Measurements from ENCODE around the gene PER2.
"Not testable (repeated sequence)": the region's sequence is repeated elsewhere in the genome, so short reads cannot be mapped to it uniquely, and the experiment has no call there.

Gene PER2, protein sequence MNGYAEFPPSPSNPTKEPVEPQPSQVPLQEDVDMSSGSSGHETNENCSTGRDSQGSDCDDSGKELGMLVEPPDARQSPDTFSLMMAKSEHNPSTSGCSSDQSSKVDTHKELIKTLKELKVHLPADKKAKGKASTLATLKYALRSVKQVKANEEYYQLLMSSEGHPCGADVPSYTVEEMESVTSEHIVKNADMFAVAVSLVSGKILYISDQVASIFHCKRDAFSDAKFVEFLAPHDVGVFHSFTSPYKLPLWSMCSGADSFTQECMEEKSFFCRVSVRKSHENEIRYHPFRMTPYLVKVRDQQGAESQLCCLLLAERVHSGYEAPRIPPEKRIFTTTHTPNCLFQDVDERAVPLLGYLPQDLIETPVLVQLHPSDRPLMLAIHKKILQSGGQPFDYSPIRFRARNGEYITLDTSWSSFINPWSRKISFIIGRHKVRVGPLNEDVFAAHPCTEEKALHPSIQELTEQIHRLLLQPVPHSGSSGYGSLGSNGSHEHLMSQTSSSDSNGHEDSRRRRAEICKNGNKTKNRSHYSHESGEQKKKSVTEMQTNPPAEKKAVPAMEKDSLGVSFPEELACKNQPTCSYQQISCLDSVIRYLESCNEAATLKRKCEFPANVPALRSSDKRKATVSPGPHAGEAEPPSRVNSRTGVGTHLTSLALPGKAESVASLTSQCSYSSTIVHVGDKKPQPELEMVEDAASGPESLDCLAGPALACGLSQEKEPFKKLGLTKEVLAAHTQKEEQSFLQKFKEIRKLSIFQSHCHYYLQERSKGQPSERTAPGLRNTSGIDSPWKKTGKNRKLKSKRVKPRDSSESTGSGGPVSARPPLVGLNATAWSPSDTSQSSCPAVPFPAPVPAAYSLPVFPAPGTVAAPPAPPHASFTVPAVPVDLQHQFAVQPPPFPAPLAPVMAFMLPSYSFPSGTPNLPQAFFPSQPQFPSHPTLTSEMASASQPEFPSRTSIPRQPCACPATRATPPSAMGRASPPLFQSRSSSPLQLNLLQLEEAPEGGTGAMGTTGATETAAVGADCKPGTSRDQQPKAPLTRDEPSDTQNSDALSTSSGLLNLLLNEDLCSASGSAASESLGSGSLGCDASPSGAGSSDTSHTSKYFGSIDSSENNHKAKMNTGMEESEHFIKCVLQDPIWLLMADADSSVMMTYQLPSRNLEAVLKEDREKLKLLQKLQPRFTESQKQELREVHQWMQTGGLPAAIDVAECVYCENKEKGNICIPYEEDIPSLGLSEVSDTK (N-terminal part only)

DNA sequence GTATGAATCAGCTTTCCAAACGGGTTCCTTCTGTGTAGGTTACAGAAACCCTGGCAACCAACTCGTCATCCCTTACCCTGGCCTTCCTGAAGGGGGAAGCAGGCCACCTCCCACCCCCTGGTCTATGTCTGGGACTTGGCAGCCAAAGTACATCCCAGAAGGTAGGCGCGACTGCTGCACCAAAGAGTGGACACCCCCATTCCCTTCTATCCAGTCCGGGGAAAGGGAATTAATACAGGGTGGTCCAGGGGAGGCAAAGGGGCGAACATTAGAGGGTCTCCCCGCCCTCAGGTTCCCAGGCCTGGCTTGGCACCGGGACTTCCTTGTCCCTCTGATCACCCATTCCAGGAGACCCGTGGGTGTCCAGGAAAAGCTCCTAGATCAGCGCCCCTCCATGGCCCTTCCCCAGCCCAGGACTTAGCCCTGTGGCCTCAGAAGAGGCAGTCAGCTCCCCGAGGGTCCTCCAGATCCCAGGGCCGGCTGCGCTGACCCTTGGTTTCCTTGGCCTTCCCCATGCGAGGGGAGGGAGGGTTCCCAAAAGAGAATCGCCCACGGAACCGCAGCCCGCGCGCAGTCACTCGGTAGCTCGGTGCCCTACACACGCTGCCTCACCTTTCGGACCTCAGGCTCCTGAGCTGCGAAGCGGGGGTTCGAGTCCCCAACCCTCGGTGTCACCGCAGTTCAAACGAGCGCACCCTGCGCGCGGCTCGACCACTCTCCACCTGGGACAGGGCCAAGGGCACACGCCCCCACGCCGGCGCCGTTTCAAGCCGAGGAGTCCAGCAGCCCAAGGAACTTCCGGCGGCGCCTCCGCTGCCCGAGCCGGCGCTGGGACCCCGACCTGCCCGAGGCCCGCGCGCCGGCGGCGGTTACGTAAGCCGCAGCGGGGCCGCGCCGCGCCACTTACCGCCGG lies at the start of gene PER2:
TSS of gene PER2 (minus strand) at position 874 of the 913 bp plus-strand sequence. CDS start 10,674 bp downstream, outside the sequence.
- peak; percentile 32 to 47 for DNase-seq

DNA sequence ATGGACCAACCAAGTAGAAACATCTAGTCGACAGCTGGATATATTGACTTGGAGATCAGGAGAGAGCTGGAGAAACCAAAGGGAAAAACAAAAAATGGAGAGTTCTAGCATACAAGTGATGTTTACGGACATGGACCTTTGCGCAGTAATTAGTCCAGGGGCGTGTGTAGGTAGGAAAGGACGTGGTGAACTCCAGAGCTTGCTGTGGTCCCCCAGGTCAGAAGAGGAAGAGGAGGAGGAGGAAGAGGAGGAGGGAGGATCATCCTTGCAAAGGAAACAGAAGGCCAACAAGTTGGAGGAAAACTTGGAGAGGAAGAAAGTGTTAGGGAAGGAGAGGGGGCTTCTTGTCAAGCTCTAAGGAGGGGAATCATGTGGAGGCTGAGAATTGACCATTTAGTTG lies 49.4 kb upstream of the PER2 start:
- no peak for DNase-seq

GRCh38 chr2:238336793-238337444 lies 48.5 kb upstream of the PER2 start:
- DNase-seq = no peak

DNA sequence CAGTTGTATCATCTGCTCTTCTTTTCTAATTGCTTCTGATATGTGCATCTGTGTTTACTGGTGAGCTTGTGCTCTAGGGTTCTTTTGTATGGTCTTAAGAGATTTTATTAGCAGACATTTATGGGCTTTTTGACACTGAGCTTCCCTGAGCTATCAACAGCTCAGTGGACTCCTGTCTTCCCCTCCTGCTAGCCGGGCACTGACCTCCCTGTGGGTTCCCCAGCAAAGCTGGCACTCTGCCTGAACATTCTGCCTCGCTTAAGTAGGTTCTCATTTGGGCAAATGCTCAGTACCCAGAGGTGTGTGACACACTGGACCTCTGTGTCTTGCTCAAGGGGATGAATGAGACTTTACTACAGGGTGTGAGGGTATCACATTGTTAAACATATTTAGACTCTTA lies 47.7 kb upstream of the PER2 start:
- no peak for DNase-seq

DNA sequence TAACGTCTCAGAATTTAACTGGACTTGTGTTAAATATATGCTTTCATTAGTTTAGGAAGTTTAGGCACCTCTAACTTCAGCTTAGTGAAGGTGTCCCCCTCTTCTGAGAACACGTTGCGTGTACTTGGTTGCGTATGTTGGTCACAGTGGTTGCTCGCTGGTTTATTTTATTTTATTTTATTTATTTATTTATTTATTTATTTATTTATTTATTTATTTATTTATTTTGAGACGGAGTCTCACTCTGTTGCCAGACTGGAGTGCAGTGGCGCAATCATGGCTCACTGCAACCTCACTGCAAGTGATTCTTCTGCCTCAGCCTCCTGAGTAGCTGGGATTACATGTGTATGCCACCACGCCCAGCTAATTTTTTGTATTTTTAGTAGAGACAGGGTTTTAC lies 47.2 kb upstream of the PER2 start:
- DNase-seq = not testable (repeated sequence)

- no peak for DNase-seq
Observed at GRCh38 chr2:238334885-238335284, 46.5 kb upstream of the PER2 start.

DNA sequence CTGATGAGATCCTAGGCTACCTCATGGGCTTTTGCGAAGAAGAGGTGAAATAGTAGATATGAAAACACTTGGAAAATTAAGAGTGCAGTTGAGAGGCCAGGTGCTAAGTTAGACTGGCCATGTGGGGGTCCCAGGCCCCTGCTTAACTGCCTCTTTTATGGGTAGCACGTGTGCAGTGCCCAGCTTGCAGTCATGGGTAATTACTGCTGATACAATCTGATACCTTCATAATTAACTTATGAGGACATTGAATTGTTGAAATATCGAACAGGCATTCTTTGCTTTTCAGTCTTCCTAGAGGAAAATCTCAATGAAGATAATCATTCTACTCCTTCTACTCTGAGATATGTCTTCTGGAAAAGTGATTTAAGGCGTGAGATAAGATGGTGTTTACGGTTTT lies 43.5 kb upstream of the PER2 start:
- no peak for DNase-seq

DNA sequence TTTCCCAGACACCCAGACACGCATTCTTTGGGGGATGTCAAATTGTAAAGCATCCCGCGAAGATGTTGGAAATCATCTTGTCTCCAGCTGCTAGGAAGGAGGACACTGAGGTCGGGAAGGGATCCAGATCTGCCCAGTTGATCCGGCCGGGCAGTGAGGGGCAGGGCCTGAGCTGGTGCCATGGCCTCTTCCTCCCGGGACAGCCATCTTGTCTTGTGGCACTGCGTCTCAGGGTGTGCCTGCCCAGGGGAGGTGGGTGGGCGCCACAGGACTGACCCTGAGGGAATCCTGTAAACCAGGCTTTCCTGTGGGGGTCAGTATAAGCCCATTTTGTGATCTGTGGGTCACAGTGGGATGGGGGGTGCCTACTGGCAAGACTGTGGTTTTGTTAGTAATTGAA lies 42.0 kb upstream of the PER2 start:
- DNase-seq = no peak

DNA sequence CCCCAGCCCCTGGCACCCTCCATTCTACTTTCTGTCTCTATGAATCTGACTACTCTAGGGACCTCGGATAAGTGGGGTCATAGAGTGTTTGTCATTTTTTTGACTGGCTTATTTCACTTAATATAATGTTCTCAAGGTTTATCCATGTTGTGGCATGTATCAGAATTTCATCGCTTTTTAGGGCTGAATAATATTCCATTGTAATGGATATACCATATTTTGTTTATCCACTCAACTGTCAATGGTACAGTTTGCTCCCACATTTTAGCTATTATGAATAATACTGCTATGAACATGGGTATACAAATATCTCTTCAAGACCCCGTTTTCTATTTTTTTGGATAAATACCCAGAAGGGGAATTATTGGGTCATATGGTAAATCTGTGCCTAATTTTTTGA lies 39.3 kb upstream of the PER2 start:
- DNase-seq = no peak

- DNase-seq = no peak
Observed at GRCh38 chr2:238326801-238327365, 38.5 kb upstream of the PER2 start.

DNA sequence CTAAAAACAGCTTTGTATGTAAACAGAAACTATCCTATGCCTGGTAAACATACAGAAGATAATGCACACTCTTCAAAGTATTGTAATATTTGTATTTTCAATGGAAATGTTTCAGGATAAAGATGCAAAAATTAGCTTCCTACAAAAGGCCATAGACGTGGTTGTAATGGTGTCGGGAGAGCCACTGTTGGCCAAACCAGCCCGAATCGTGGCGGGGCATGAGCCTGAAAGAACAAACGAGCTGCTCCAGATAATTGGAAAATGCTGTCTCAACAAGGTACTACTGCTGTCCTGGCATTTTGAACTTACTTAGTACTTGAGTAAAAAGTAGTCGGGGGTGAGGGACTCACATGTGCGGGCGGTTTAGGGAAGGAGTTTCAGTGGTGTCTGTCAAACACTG lies 37.3 kb upstream of the PER2 start:
- no peak for DNase-seq

- not testable (repeated sequence) for DNase-seq
Observed at GRCh38 chr2:238324248-238324647, 35.8 kb upstream of the PER2 start.

DNA sequence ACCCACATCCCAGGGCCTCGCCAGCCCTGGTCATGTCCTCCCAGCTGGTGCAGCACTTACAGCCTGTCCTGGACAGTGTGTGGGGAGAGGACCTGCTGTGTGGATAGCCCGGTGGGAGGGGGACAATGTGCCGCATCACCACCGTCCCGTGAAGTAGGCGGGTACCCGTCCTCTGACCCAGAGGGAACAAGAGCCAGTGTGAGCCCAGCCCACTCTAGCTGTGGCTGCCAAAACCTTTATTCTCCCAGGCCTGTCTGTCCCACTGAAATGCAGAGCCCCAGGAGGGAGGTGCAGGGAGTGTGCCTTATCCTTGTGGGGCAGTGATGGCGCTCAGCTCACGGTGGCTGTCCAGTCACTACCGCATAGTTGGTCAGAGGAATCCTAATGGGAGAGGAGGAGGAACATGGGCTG lies 33.6 kb upstream of the PER2 start:
- DNase-seq = no peak

GRCh38 chr2:238321467-238321866 lies 33.1 kb upstream of the PER2 start:
- no peak for DNase-seq

- no peak for DNase-seq
Observed at GRCh38 chr2:238320648-238321281, 32.4 kb upstream of the PER2 start.

DNA sequence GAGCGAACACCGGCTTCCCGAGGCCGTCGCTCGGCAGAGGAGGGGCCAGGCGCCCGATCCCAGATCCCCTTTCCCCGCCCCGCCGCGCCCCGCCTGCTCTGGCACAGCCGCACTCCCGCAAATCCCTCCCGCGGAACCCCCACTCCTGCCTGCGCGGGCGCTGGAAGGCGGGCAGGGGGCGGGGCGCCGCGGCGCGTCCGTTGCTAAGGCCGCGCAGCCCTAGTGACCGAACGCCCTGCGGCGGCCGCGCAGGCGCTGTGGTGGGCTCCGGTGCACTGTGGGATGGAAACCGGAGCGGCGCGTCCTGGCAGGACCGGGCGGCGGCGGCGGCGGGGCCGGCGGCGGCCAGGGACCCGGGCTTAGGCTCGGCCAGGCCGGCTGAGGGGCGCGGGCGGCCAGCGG lies 31.8 kb upstream of the PER2 start, which contains the start of gene TRAF3IP1:
TSS of gene TRAF3IP1 (plus strand) at position 273 of the 402 bp plus-strand sequence. CDS start 145 bp downstream, outside the sequence.
- peak; percentile 87 to 90 for DNase-seq

GRCh38 chr2:238315031-238315595 lies 26.7 kb upstream of the PER2 start:
- DNase-seq = no peak

GRCh38 chr2:238314576-238314975 lies 26.2 kb upstream of the PER2 start:
- DNase-seq = no peak

DNA sequence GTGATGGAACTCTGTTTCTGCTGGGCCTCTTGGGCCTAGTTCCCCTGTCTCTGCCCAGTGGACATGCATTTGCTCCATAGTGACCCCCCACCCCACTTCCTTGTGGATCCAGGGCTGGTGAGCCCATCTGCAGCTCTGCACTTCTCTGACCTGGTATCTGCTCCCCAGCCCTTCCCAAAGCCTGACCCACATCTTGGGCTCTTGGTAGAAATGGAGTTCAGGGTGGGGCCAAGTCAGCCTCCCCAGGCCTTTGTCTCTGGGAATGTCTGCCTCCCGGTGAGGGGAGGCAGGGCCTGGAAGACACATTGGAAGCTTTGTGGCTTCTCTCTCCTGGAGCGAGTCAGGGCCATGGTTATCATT lies 25.6 kb upstream of the PER2 start:
- no peak for DNase-seq

Measured in stimulated activated CD4-positive, alpha-beta T cell treated with anti-CD3 and anti-CD28 coated beads, Interleukin-2, amount 100 ng/mL, for 24 hours (primary cell).